ENCODE results near the gene RESF1.

DNA sequence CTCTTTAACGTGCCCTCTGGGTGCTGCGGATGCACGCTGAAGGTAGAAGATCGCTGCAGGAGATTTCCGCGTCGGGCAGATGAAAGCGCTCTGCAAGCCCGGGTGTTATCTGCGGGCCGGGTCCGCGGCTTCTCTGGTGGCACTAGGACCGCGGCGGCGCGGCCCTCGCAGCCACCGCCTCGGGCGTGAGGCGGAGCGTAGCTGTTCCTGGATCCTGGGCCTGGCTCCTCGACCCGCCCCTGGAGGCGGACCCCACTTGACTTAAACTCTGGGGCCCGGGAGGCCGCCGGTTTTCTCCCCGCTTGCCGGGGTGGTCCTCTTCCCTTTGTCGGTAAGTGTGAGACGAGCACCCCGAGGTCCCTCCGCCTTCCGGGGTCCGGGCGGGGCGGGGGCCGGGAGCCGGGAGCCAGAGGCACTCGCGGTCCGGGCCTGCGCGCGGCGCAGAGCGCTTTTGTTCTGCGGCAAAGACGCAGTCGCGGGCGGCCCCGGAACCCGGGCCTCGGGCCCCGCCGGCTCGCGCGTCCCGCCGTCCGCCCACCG, at the start of gene RESF1:
- peak; percentile 58; the same call in 1 of the 2 replicates for TF ChIP-seq TAF1 (IDR thresholded peaks at IDR 0.05; ENCODE audit: borderline replicate concordance, insufficient read depth, low read length)
- no peak for TF ChIP-seq SIN3A (IDR thresholded peaks at IDR 0.05; ENCODE audit: borderline replicate concordance, insufficient read depth, low read length)
- TF ChIP-seq POLR2AphosphoS5 (IDR thresholded peaks at IDR 0.05; ENCODE audit: low read depth, low read length), result peak; percentile 72
